Lung (tissue), 12 donors: Measurements from ENCODE around the gene KMT2D. TPM values are rescaled to one million over a fixed set of nuclear protein-coding genes. Genes with fewer than 3 reads are reported as not detected.

Experiments
- ATAC-seq: fragments of 200-7000 bp; cut with Tn5 transposase; one replicate; pipeline ENCODE4 v1.9.1; 2020; ENCODE audit warnings: moderate number of reproducible peaks; ENCODE audit not compliant: insufficient read depth, low FRiP score
- DNase-seq, 3 donors: peaks; one replicate each; pipeline ENCODE4 v3.0.0-alpha.2; 2013 to 2017
- H3K27ac ChIP-seq, 2 donors: one replicate each; pipeline ENCODE4 v1.5.1; 2013; ENCODE audit warnings: mild to moderate bottlenecking in 2 of 2, moderate library complexity in 2 of 2, control low read depth in 1 of 2, inconsistent platforms in 1 of 2, low read depth in 1 of 2, low read length in 1 of 2
- H3K27me3 ChIP-seq, 3 donors: one replicate each; pipeline ENCODE4 v1.5.1; 2013; ENCODE audit warnings: low read length in 2 of 3; ENCODE audit not compliant: control insufficient read depth in 3 of 3, insufficient read depth in 3 of 3
- H3K36me3 ChIP-seq, 4 donors: one replicate each; pipeline ENCODE4 v1.5.1; 2013; ENCODE audit warnings: low read length in 4 of 4, mild to moderate bottlenecking in 1 of 4, moderate library complexity in 1 of 4; ENCODE audit not compliant: control insufficient read depth in 4 of 4, insufficient read depth in 4 of 4
- H3K4me1 ChIP-seq, 5 donors: one replicate each; pipeline ENCODE4 v1.5.1; 2013; ENCODE audit warnings: low read length in 5 of 5, mild to moderate bottlenecking in 2 of 5, moderate library complexity in 1 of 5; ENCODE audit not compliant: control insufficient read depth in 5 of 5, insufficient read depth in 5 of 5
- H3K4me3 ChIP-seq: one replicate; pipeline ENCODE4 v1.5.1; 2013; ENCODE audit warnings: mild to moderate bottlenecking, control low read depth, moderate library complexity
- H3K9ac ChIP-seq, 2 donors: one replicate each; pipeline ENCODE4 v1.5.1; 2013; ENCODE audit warnings: low read length in 2 of 2, control low read depth in 1 of 2; ENCODE audit not compliant: insufficient read depth in 1 of 2
- H3K9me3 ChIP-seq, 4 donors: one replicate each; pipeline ENCODE4 v1.5.1; 2013; ENCODE audit warnings: low read length in 3 of 4, mild to moderate bottlenecking in 1 of 4, moderate library complexity in 1 of 4; ENCODE audit not compliant: control insufficient read depth in 4 of 4, insufficient read depth in 3 of 4
- WGBS, 2 donors: extraction: QIAGEN DNeasy Blood & Tissue Kit; methylation state at CpG; one replicate each; pipeline ENCODE4 v1.1.7; 2013; 5-methylcytosine and 5-hydroxymethylcytosine counted together
- polyA plus RNA-seq, 2 donors: library from polyadenylated mRNA; stranded (reverse); fragments of 200-250 nt; gene quantifications; one replicate each; pipeline ENCODE4 v1.2.1, GENCODE V29; 2013
- total RNA-seq, 2 donors: library from RNA; depleted of rRNA in 1 of 2; stranded (reverse); fragments of >200 nt in 1 of 2; gene quantifications; one replicate each; pipeline ENCODE4 v1.2.1, GENCODE V29; 2014 to 2021
- TF ChIP-seq, protein P1 (sequence below): IDR thresholded peaks from 2 replicates; pipeline ENCODE4 v1.5.1; 2012; ENCODE audit warnings: mild to moderate bottlenecking; ENCODE audit errors: control extremely low read depth, extremely low read depth
- donor health status: control.
- donor health status: control.
- donor health status: Bipolar disorder and iron deficiency.
- donor health status: healthy.
- donor health status: DM: yes; HTN: yes; CAD: no.

The KMT2D gene
- total and polyA plus RNA-seq, 4 donors = 27.6 to 115 (median 49.2) TPM

- H3K27ac ChIP-seq = no peak overlapping the region
- peaks cover 0 to 47% (median 46%) of the 10 kb centered on the region in 3 donors for H3K27me3 ChIP-seq
- peaks cover 0 to 4% (median 0%) of the 10 kb centered on the region in 4 donors for H3K9me3 ChIP-seq
- 51 to 63% methylated on average over 2 of the region's 2 CpGs for WGBS, 2 donors
- H3K4me1 ChIP-seq = peaks cover 0 to 32% (median 17%) of the 10 kb centered on the region in 5 donors
- no peak overlapping the region for H3K4me3 ChIP-seq
- H3K9ac ChIP-seq = no peak overlapping the region
- TF ChIP-seq, protein P1, sequence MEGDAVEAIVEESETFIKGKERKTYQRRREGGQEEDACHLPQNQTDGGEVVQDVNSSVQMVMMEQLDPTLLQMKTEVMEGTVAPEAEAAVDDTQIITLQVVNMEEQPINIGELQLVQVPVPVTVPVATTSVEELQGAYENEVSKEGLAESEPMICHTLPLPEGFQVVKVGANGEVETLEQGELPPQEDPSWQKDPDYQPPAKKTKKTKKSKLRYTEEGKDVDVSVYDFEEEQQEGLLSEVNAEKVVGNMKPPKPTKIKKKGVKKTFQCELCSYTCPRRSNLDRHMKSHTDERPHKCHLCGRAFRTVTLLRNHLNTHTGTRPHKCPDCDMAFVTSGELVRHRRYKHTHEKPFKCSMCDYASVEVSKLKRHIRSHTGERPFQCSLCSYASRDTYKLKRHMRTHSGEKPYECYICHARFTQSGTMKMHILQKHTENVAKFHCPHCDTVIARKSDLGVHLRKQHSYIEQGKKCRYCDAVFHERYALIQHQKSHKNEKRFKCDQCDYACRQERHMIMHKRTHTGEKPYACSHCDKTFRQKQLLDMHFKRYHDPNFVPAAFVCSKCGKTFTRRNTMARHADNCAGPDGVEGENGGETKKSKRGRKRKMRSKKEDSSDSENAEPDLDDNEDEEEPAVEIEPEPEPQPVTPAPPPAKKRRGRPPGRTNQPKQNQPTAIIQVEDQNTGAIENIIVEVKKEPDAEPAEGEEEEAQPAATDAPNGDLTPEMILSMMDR = no peak
- H3K36me3 ChIP-seq = peaks cover 5 to 20% (median 10%) of the 10 kb centered on the region in 4 donors
- no peak for DNase-seq
- ATAC-seq = no peak
Measured at GRCh38 chr12:49094975-49095365, 34.4 kb upstream of the KMT2D start.

DNA sequence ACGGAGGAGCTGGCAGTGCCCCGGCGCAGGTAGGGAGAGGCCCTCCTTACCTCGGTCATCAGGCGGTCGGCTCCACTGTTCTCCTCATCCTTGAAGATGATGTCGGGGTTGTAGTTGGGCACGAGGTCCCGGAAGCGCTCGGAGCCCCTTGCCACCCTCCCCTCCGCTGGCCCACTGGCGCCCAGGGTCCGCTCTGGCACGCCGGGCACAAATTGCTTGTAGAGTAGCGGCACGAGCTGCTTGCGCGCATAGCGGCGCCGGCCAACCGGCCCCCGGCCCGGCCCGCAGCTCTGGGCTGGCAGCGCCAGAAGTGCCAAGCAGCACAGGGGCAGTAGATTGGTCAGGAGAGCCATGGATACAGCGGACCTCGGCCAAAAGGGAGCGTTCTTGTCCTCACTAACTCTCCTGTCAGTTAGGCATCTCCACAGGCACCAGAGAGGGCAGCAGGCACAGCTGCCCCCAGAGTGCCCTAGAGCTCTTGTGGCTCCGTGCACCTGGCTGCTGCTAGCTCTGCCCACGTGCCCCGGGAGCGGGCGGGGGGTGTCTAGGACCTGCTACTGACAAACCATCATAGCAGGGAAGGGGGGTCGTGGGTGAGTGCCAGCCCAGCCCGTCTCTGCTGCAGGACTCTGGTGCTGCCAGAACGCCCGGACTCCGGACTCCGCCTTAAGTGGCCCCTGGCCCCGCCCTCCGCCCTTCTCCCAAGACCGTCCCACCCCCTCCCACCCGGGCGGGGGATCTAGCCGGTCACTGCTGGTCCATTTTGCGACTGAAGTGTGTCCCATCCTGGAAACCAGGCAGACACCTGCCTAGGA, 33.8 kb upstream of the KMT2D start, which contains the start of gene DHH:
Gene DHH (minus strand): TSS at position 642 of the 815 bp plus-strand sequence. CDS start 289 bp downstream, at position 353.
- DNase-seq = peak in 1 of 3 donors; percentile 32
- ATAC-seq = no peak
- peaks cover 5 to 16% (median 9%) of the 10 kb centered on the region in 4 donors for H3K36me3 ChIP-seq
- no peak within 1 kb of the TSS for H3K27ac ChIP-seq
- H3K9ac ChIP-seq = no peak within 1 kb of the TSS
- 2% methylated on average over 49 of the region's 49 CpGs for WGBS, 2 donors
- H3K27me3 ChIP-seq = peaks cover 0 to 52% (median 51%) of the 10 kb centered on the region in 3 donors
- H3K4me1 ChIP-seq = peaks cover 0 to 37% (median 20%) of the 10 kb centered on the region in 5 donors
- TF ChIP-seq, protein P1 = no peak
- H3K4me3 ChIP-seq = peak within 1 kb of the TSS; percentile 6
- peaks cover 0 to 4% (median 0%) of the 10 kb centered on the region in 4 donors for H3K9me3 ChIP-seq

- Histone ChIP-seq H3K9me3 (peaks cover 0 to 4% (median 0%) of the 10 kb centered on the region in 4 donors), H3K4me1 (peaks cover 0 to 37% (median 20%) of the 10 kb centered on the region in 5 donors), H3K27me3 (peaks cover 0 to 58% (median 57%) of the 10 kb centered on the region in 3 donors), H3K4me3 (peak overlapping the region; percentile 6), H3K36me3 (peaks cover 5 to 13% (median 8%) of the 10 kb centered on the region in 4 donors), H3K27ac (no peak overlapping the region), H3K9ac (no peak overlapping the region)
- ATAC-seq (no peak), DNase-seq (peak in 2 of 3 donors; percentile 16 to 36)
- 2% methylated on average over 9 of the region's 9 CpGs for WGBS, 2 donors
- TF ChIP-seq, protein P1 = no peak
Measured at GRCh38 chr12:49093792-49094159, 33.2 kb upstream of the KMT2D start.
